DMS 273 (cell line): Measurements from ENCODE around the gene PLXNA4.

Experiments used
- DNase-seq: peaks from one replicate; lab custom pipeline; 2025; ENCODE audit not compliant: unreplicated experiment; lab: John Stamatoyannopoulos, UW

PLXNA4 gene

DNA sequence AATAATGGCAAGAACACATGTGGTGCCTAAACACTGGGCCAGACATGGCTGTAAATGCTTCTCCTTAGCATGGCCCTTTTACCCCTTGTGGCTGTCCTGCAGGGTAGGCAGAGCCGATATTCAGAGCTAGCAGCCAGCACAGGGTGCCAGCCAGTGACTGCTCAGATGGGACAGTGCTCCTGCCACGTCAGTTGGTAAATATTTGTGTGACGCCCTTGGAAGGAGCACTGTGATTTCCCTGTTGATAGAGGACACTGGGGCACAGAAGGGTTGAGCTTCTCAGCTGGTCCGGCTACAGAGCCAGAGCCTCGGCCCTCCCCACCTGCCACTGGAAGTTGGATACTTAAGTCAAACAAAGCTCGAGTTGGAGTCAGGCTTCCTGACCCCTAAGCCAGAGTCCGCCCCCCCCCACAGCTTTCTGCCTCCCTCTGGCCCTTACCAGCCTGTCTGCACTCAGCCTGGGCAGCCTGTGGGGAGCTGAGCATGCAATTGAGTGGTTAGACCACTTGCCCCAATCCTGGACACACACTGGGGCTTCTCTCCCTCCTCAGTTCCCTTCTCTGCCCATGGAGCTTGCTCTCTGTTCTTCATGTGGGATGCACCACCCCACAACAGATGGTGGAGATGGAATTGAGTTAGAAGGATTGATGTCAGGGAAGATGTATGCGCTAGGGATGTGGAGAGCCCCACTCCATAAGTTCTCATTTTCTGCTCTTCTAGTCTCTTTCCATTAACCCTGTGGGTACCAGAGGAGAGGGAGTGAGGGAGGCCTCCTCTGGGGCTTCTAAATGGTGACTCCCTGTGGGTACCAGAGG, 350.8 kb downstream of the PLXNA4 start:
- peak; percentile 31 for DNase-seq

DNA sequence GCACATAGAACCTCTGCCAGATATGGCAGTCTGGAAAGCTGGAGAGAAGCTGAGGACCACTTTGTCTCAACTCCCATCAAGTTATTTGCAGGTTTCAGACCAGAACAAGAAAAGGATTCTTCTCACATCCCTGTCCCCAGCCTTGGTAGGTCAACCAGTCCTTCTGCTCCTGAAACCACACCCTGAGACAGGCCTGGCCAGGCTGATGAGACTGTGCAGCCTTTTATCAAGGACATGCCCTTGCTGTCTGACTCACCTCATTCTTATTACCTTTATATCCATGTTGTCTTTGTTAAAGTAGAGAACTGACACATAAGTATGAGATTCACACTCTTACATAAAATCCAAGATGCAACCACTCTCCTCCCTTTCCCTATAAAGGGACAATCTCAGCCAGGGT, 354.9 kb downstream of the PLXNA4 start:
- DNase-seq: no peak

DNA sequence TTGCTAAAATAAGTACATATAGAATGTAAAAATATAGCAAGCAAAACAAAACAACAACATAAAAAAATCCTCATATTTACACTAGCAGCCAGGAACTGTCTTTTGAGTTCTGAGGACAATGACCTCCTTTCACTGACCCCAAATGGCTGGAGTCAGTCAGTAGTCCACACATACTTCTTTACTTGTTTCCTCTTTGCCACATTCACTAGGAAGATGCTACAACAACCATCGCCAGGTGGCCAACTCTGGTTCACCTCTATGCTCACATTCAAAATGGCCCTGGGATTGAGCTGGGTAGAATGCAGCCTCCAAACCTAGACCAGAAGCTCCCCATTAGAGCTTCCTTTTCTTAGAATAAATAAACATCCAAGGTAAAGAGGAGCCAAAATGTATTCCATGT, 356.2 kb downstream of the PLXNA4 start:
- no peak for DNase-seq

DNA sequence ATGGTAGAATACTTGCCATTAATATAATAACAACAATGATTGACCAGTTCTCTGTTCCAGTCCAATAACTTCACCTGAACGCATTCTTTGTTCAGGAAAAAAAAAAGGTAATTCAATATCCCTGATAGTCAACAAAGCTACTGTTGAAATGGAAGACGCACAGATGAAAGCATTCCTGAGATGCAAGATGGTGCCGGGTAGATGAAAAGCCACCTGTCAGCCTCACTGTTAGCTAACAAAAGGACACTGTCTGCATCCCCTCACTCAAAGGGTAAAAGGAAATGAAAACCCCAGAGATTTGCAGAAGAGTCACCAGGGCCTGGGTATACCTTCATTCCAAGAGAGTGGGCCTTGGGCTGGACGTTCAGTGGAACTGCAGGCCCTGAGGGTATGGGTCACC, 357.4 kb downstream of the PLXNA4 start:
- no peak for DNase-seq

DNA sequence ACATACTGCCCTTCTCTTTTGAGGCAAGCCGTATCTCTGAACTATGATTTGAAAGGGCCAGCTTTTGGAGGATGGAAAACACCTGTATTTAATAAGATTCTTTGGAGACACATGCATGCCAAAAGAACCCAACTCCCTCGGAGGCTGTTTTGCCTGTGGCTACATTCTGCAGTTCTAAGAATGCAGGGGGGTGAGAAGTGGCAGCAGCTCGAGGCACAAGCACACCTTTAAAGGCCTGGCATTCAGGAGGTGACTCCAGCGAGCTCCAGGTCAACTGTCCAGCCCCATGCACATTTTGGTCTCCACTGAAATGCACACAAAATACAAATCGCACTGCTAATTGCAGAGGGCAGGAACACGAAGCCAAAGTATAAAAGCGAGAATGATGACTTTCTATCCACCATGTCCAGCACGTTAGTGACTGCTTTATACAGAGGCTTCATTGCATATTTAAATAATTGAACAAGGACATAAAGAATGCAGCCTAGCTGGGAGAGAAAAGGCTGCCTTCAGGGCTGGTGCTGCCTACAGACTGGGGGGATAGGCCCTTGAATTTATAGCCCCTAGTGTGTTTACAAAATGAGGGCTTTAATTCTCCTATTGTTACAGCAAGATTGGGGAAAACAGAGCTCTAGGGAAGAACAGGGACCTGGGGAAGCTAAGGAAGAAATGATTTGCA, 359.3 kb downstream of the PLXNA4 start:
- DNase-seq: no peak

DNA sequence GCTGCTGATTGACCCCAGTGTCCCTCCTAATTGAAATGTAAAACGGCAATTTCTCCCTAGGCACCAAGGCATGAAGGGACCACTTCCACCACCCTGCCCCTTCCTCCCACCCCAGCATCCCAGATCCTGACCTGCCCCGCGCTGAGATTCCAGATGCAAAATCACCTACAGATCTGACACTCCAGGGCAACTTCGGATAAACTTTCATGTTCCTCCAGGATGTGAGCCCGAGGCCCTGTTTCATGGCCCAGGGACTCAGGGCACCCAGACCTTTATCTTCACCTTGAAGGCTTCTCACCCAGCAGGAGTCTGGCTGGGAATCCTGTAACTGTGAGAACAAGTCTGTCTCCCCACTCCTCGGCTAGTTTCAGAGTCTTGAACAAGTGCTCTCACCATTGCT, 361.8 kb downstream of the PLXNA4 start:
- no peak for DNase-seq

DNA sequence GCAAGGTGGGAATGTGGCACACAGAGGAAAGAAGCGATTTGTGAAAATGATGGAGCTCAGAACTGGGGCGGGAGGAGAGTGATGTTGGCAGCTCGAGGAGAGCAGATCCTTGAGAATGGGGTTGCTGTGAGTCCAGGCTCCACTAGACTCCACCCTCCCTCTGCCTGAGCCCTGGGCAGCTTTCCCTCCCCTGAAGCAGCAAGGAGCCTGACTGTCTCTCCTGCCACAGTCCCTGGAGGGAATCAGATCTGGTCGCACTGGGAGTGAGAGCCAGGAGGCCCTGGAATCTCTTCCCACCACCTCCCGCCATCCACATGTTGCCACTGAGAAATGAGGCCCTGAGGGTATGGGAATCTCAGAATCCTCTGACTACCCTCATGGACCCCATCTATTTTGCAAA, 362.7 kb downstream of the PLXNA4 start:
- no peak for DNase-seq

DNA sequence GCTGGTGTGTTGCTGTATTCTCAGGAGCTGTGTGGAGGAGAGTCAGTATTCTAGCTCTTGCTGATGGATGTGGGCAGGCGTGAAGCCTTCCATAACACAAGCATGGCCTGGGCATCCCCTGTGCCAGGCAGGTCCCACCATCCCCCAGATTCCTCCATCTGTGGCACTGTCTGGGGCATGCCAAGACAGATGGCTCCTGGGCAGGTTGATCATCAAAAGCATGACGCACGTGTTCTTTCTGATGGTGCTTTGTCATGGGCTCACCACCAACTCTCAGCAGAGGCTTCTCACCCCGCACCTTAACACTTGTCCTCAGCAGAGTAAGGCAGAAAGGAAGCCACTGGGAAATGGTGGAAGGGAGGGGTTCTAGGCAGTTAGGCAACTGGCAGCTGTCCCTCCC, 364.3 kb downstream of the PLXNA4 start:
- peak; percentile 19 for DNase-seq

DNA sequence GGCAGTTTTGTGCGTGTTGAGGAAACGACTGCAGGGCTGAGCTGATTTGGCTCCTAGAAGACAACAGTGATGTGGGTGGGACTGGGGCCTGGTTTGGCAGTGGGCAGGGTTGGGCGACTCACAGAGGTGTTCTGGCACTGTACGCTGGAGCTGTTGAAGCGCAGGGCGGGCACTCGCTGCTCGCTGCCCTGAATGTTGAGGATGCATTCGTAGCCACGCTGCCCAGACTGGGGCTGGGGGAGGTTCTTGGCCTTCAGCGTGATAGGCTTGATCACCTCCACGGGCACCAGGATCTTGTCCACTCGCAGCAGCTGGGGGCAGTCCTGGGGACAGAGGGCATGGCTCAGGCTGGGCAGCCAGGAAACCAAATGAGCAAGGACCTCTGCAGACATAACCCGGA, 365.4 kb downstream of the PLXNA4 start:
- DNase-seq: no peak

DNA sequence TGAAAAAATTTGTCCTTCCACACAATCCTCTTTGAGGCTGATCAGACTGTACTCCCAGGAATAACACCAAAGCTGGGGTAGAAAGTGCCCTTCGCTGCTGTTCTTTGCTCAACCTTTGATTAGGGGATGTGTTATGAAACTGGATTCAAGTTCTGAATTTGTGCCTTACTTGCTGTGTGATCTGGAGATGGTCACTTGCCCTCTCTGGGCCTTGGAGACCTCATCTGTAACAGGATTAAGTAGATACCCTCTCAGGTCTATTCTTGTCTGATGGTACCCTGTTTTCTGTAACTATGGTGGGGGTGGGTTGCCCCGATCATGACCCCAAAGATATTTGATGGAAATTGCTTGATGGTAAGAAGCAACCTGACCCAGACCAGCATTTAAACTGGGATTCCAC, 368.5 kb downstream of the PLXNA4 start:
- DNase-seq: no peak

DNA sequence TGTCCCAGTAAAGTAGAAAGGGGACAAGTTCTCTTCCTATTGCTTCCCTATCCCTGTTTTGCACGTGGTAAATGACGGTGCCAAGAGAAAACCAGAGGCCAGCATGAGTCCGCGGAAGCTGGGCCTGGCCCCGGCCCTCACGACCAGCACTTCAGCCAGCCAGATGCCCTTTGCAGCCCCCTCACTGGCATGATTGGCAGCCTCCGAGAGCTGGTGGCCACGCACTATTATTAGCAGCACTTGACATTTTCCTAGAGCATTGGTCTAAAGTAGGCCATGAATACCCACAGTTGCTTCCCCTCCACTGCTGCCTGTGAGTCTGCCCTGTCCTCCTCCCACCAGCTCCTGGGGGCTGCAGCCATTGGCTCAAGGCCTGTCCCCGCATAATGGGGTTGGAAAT, 369.1 kb downstream of the PLXNA4 start:
- no peak for DNase-seq

DNA sequence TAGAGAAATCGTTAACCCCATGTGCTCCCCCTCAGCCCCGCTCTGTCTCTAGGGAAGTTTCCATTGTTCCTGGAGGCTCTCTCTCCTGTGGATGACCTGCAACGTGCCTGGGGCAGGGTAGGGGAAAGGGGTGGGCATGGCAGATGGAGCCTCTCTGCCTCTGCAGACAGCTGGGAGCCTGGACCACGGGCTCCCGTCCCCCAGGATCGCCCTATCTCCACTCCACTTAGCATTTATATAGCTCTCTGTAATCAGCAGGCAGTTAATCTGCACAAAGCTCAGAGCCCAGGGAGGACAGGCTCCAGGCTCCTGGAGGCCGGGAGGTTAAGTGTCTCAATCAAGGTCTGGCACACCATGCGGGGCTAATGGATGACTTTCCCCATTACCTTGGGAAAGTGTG, 369.7 kb downstream of the PLXNA4 start:
- DNase-seq: peak; percentile 62

DNA sequence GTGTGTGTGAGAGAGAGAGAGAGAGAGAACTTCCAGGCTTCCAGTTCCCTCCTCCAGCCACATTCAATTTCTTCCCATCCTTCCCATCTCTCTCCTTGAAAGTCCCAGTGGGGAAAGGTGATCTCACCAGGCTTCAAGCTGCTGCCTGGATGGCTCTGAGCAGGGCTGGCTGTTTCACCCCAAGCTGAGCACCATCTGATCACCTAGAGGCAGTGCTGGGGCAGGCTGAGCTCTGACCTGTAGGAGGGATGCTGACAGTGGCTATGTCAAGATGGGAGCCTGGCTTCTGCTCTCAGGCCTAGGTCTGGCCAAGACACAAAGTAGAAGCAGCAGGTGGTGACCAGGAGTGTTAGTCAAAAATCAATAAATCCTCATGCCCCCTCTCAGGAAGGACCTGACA, 370.8 kb downstream of the PLXNA4 start:
- peak; percentile 60 for DNase-seq

DNA sequence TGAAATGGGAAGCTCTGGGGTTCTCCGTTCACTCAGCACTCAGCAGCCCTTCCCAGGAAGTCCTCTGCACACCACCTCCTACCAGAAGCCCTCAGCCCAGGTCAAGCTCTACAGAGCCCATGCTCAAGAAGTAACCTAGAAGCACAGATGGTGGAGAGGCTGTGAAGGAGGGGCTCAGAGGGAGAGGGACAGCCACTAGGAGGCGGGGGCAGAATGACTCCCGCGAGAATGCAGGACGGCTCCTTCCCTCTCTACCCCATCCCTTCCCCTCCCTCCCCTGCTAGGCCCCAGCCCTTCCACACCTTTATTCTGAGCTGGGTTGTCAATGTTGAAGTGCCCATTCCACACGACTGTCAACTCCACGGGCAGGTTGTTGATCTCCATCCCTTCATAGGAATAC, 373.2 kb downstream of the PLXNA4 start:
- peak; percentile 61 for DNase-seq

DNA sequence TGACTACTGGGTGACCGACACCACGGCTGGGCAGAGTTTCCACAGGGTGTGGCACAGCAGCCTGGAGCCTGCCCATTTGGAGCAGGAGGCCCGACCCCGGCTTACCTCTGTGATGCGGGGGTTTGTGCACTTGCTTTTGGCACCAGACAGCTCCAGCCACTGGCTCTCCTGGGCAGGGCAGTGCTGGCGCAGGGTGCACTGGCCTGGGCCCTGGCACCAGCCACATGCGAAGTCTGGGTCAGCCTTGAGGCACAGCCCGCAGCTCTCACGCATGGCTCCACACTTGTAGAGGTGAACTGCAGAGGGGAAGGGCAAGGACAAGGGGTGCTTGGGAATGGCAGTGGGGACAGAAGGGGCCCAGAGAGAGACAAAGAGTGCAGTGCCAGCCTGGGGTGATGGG, 373.7 kb downstream of the PLXNA4 start:
- DNase-seq: no peak

DNA sequence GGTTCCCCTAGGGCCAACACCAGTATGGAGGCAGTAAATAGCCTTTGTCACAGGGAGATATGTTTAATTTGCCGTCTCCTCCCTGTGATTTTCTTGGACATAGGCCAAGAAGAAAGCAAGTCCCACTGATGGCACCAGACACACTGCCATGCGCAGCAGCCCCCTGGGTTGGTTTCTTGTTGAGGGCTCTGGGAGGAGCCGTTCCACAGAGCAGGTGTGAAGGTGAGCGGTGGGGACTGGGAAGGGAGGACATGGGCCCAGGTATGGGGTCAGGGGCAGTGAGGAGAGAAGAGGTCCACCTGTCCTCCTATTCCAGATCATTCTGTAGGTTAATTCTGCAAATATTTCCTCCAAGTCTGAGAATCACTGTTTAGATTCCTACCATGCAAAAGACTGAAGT, 376.1 kb downstream of the PLXNA4 start:
- DNase-seq: no peak

DNA sequence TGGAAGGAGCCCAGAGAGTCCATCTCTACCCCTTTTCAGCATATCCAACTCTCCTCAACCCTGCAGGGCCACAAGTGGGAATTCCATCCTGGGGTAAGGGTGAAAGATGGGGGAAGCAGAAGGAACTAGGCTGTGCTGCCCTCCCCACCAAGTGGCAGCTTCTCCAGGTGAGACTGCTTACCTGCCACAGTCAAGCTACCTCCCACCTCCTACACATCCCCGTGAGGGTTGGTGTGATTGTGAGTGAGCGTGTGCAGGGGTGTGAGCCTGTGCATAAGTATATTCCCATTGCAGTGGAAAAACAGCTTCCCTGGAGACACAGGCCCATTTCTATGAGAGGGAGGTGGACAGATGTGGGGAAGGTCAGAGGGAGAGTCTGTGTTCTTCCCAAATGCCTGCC, 376.6 kb downstream of the PLXNA4 start:
- no peak for DNase-seq

DNA sequence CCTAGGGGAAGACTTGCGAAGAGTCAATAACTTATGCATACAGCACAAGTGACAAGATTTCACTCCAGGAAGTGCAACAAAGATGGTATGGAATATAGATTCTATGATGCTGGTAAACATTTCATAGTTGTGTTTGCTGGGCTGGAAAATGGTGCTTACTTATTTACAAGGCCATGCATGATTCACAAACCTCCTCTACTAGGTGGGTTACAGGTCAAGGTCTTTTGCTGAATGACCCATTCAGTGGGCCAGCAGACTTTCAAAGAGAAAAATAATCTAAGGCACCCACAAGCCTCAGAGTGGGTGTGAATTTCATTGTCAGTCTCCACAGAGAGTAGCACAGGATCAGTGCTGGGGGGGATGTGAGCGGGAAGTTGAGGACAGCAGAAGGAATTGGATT, 378.5 kb downstream of the PLXNA4 start:
- no peak for DNase-seq

DNA sequence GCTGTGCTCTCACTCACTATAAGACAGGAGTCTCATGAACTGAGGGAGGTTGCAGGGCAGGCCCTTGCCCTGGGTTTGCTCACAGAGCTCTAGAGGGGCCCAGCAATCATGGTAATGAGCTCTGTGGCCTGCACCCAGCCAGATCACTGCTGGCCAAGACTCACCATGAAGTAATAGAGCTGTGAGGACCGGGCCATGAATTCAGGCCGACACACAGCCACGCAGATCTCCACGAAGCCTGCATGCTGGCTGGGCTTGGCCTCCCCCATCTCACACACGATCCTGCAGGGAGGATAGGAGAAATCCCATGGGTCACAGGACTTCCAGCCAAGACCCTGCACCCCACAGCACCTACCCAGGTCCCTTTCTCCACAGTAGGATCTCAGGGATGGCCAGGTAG, 382.4 kb downstream of the PLXNA4 start:
- DNase-seq: no peak

DNA sequence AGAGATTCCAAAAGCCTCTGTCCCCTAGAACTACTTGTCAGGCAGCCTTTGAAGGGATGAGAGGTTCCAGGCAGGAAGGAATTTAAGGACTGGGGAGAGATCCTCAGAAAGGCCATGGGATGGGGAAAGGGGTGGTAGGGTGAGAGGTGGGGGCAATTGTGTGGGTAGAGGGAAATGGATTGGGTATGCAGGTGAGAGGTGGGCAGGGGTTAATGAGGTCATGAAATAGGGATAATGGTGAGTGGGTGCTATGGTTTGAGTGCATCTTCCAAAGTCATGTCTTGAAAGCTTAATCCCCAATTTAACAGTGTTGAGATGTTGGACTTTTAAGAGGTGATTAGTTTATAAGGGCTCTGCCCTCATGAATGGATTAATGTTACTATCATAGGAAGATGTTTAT, 383.5 kb downstream of the PLXNA4 start:
- no peak for DNase-seq

DNA sequence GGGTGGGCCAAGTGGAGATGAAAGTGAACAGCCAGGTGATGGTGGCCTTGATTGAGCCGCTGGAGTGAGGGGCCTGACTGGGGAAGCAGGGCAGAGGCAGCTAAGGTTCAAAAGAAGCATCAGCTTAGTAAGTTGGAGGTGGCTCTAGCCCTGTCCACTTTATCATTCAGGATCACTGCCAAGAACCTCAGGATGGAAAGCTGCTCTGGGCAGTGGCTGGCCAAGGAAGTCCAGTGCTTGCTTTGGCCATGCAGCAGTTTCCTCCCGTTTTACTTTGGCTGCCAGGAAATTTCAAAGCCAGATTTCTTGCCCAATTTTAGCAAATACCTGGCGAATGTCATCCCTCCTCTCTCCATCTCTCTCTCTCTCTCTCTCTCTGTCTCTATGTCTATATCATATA, 384.9 kb downstream of the PLXNA4 start:
- no peak for DNase-seq

DNA sequence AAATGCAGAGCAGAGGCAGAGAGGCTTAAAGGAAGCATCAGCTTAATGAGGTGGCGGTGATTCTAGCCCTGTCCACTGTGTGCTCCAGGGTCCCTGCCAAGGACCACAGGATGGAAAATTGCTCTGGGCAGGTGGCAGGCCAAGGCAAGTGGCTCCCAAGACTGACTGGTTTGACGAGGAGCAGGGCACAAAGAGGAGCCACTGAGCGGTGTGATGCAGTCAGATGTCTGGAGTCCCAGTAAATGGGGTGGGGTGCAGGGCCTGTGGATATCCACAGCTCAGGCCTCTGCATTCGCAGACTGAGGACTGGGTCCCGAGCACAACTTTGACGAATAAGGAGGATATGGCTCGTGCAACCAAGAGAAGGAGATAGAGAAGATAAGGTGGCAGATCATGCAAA, 385.6 kb downstream of the PLXNA4 start:
- no peak for DNase-seq

DNA sequence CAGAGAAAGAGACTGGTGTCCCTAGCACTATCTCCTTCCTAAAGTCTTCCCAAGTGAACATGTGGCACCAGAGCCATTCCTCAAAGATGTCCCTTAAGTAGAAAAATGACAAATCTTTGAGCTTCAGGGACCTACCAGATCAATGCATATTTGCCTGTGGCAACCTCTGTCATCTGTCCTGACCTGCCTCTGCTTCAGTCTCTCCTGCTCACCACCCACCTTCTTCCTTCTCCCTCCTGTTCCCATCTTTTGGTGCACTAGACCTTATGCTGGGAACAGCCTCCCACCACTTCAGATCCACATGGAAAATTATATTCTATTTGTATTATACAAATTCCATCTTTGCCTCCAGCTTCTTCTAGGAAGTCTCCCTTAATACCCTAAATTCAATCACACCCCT, 386.4 kb downstream of the PLXNA4 start:
- DNase-seq: no peak
